SK-N-DZ (cell line): ENCODE measurements around the gene DHX35. TPM values are rescaled to one million over a fixed set of nuclear protein-coding genes. Genes with fewer than 3 reads are reported as not detected.

ENCODE experiments used
- DNase-seq: peaks from one replicate; pipeline ENCODE4 v3.0.0-alpha.2; 2015; ENCODE audit warnings: low spot score
- polyA plus RNA-seq, 2 experiments: library from polyadenylated mRNA; depleted of rRNA; stranded (reverse); fragments of >200 nt; gene quantifications; 2 replicates each; pipeline ENCODE4 v1.2.3, GENCODE V29; 2014

Gene DHX35
- polyA plus RNA-seq (2014; cell fraction: cytosol; rRNA removed), result 36.2 and 40.9 TPM in 2 replicates
- polyA plus RNA-seq (2014; cell fraction: nucleus; rRNA removed), result 48.7 and 57.3 TPM in 2 replicates

GRCh38 chr20:38962044-38962927 is at the start of gene DHX35:
Gene DHX35 (plus strand): TSS chr20:38962344. CDS start chr20:38962368, 24 bp downstream.
- DNase-seq, result peak; percentile 98

- no peak for DNase-seq
Measured at GRCh38 chr20:38915355-38915754, 46.8 kb upstream of the DHX35 start.

- DNase-seq, result no peak
Measured at GRCh38 chr20:38917657-38918056, 44.5 kb upstream of the DHX35 start.

- no peak for DNase-seq
Measured at GRCh38 chr20:38918172-38918571, 44.0 kb upstream of the DHX35 start.

GRCh38 chr20:38919683-38920082 is 42.5 kb upstream of the DHX35 start:
- DNase-seq, result no peak

GRCh38 chr20:38920411-38920810 is 41.7 kb upstream of the DHX35 start:
- DNase-seq, result no peak

GRCh38 chr20:38920851-38921250 is 41.3 kb upstream of the DHX35 start:
- no peak for DNase-seq

- no peak for DNase-seq
Measured at GRCh38 chr20:38924718-38925117, 37.4 kb upstream of the DHX35 start.

GRCh38 chr20:38926142-38926933 is 35.8 kb upstream of the DHX35 start, which contains the start of gene FAM83D:
Gene FAM83D (plus strand): TSS chr20:38926417. CDS start chr20:38926443, 26 bp downstream.
- peak; percentile 100 for DNase-seq

- DNase-seq, result no peak
Measured at GRCh38 chr20:38926934-38927616, 35.1 kb upstream of the DHX35 start.

GRCh38 chr20:38927902-38928578 is 34.1 kb upstream of the DHX35 start:
- no peak for DNase-seq

- DNase-seq, result no peak
Measured at GRCh38 chr20:38930242-38930569, 31.9 kb upstream of the DHX35 start.

- DNase-seq, result no peak
Measured at GRCh38 chr20:38931984-38932383, 30.2 kb upstream of the DHX35 start.

GRCh38 chr20:38932457-38933120 is 29.6 kb upstream of the DHX35 start:
- no peak for DNase-seq

- DNase-seq, result no peak
Measured at GRCh38 chr20:38934530-38934929, 27.6 kb upstream of the DHX35 start.

GRCh38 chr20:38935285-38935684 is 26.9 kb upstream of the DHX35 start:
- no peak for DNase-seq

- no peak for DNase-seq
Measured at GRCh38 chr20:38935967-38936407, 26.2 kb upstream of the DHX35 start.

- no peak for DNase-seq
Measured at GRCh38 chr20:38937000-38937399, 25.1 kb upstream of the DHX35 start.

GRCh38 chr20:38937978-38938473 is 24.1 kb upstream of the DHX35 start:
- no peak for DNase-seq

GRCh38 chr20:38939686-38940085 is 22.5 kb upstream of the DHX35 start:
- DNase-seq, result no peak
